Endothelial cell (in vitro differentiated cells): ENCODE measurements around the gene TENT5C. TPM values are rescaled to one million over a fixed set of nuclear protein-coding genes. Genes with fewer than 3 reads are reported as not detected.

Experiments
- DNase-seq: peaks from one replicate; pipeline ENCODE4 v3.0.0; 2021; ENCODE audit warnings: low spot score
- H3K27ac Mint-ChIP-seq: one replicate; pipeline ENCODE4 v1.8.0; 2021; ENCODE audit warnings: mixed read lengths, inconsistent platforms; ENCODE audit not compliant: unreplicated experiment
- H3K27me3 Mint-ChIP-seq: one replicate; pipeline ENCODE4 v1.8.0; 2021; ENCODE audit warnings: mild to moderate bottlenecking, moderate library complexity, mixed read lengths, inconsistent platforms; ENCODE audit not compliant: unreplicated experiment
- H3K36me3 Mint-ChIP-seq: one replicate; pipeline ENCODE4 v1.8.0; 2021; ENCODE audit warnings: mild to moderate bottlenecking, low read depth, mixed read lengths, inconsistent platforms; ENCODE audit not compliant: unreplicated experiment
- H3K4me1 Mint-ChIP-seq: one replicate; pipeline ENCODE4 v1.8.0; 2021; ENCODE audit warnings: mild to moderate bottlenecking, mixed read lengths, inconsistent platforms; ENCODE audit not compliant: unreplicated experiment
- H3K4me3 Mint-ChIP-seq: one replicate; pipeline ENCODE4 v1.8.0; 2021; ENCODE audit warnings: mild to moderate bottlenecking, mixed read lengths, inconsistent platforms; ENCODE audit not compliant: unreplicated experiment
- H3K9me3 Mint-ChIP-seq: one replicate; pipeline ENCODE4 v1.8.0; 2021; ENCODE audit warnings: mixed read lengths, inconsistent platforms; ENCODE audit not compliant: unreplicated experiment
- total RNA-seq: library from RNA; stranded (reverse); fragmentation: NEBNext Ultra II Directional; extraction: Animal tissue kit (Norgen Biotek cat#: 25700); gene quantifications from one replicate; pipeline ENCODE4 v1.2.1, GENCODE V29; 2021; ENCODE audit not compliant: unreplicated experiment
- TF ChIP-seq, protein P1 (sequence below): fragments of 200-600 bp; sonication (generic); IDR thresholded peaks from one replicate; pipeline ENCODE4 v1.5.0; 2021; ENCODE audit warnings: antibody characterized with exemption; ENCODE audit not compliant: unreplicated experiment

The TENT5C gene
- total RNA-seq, 1 donor from 2014 or later, result 0.05 TPM

GRCh38 chr1:117615474-117615873, 9.6 kb downstream of the TENT5C start:
- Mint-ChIP-seq H3K36me3 (no peaks in the 10 kb centered on the region), H3K4me1 (no peaks in the 10 kb centered on the region), H3K27ac (no peak overlapping the region), H3K27me3 (peaks cover 4% of the 10 kb centered on the region), H3K4me3 (no peak overlapping the region), H3K9me3 (no peaks in the 10 kb centered on the region)
- TF ChIP-seq, protein P1, sequence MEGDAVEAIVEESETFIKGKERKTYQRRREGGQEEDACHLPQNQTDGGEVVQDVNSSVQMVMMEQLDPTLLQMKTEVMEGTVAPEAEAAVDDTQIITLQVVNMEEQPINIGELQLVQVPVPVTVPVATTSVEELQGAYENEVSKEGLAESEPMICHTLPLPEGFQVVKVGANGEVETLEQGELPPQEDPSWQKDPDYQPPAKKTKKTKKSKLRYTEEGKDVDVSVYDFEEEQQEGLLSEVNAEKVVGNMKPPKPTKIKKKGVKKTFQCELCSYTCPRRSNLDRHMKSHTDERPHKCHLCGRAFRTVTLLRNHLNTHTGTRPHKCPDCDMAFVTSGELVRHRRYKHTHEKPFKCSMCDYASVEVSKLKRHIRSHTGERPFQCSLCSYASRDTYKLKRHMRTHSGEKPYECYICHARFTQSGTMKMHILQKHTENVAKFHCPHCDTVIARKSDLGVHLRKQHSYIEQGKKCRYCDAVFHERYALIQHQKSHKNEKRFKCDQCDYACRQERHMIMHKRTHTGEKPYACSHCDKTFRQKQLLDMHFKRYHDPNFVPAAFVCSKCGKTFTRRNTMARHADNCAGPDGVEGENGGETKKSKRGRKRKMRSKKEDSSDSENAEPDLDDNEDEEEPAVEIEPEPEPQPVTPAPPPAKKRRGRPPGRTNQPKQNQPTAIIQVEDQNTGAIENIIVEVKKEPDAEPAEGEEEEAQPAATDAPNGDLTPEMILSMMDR, result no peak
- DNase-seq, result no peak

DNA sequence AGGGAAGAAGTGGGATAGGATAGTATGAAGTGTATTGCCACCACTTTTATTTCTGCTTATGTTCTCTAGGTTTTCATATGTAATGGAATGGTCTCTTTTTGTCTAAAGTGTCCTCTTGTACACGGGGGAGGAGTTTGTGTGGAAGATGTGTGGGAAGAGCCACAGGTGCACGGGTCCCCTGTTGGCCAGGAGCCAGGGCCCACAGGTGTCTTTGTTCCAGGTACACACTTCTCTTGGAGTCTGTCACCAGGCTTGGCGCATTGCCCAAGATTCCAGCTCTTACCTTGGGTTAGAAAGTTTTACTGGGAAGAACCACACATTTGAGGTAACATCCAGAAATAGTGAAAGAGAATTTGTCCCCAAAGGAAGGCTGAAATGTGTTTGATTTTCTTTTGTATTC, 10.5 kb downstream of the TENT5C start:
- H3K9me3 Mint-ChIP-seq, result no peaks in the 10 kb centered on the region
- no peak for DNase-seq
- TF ChIP-seq, protein P1, result no peak
- H3K27ac Mint-ChIP-seq, result no peak overlapping the region
- peaks cover 2% of the 10 kb centered on the region for H3K27me3 Mint-ChIP-seq
- H3K4me1 Mint-ChIP-seq, result no peaks in the 10 kb centered on the region
- H3K36me3 Mint-ChIP-seq, result no peaks in the 10 kb centered on the region
- no peak overlapping the region for H3K4me3 Mint-ChIP-seq

DNA sequence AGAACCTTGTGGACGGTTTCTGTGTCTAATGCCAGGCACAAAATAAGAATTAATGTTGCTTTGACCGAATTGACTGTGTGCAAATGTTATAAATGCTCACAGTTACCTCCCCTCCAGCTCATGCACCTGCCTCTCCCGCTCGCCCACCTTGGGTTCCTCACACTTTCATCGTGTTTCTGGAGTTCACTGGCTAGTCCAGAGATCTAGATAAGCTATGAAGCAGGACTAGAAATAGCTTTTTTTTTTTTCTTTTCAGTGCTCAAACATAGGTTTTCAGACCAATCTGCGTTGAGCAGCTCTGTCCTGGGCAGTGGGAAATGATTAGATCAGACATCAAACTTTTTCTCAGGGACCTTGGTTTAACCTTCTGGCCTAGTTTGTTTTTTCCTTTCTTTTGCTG, 11.1 kb downstream of the TENT5C start:
- no peak overlapping the region for H3K4me3 Mint-ChIP-seq
- no peaks in the 10 kb centered on the region for H3K4me1 Mint-ChIP-seq
- H3K27me3 Mint-ChIP-seq, result peaks cover 2% of the 10 kb centered on the region
- DNase-seq, result no peak
- H3K36me3 Mint-ChIP-seq, result no peaks in the 10 kb centered on the region
- TF ChIP-seq, protein P1, result no peak
- no peak overlapping the region for H3K27ac Mint-ChIP-seq
- no peaks in the 10 kb centered on the region for H3K9me3 Mint-ChIP-seq

- H3K4me3 Mint-ChIP-seq, result no peak overlapping the region
- peaks cover 4% of the 10 kb centered on the region for H3K27me3 Mint-ChIP-seq
- no peaks in the 10 kb centered on the region for H3K36me3 Mint-ChIP-seq
- TF ChIP-seq, protein P1, result no peak
- no peak for DNase-seq
- no peaks in the 10 kb centered on the region for H3K9me3 Mint-ChIP-seq
- H3K4me1 Mint-ChIP-seq, result no peaks in the 10 kb centered on the region
- no peak overlapping the region for H3K27ac Mint-ChIP-seq
Observed at GRCh38 chr1:117618450-117619122, 12.7 kb downstream of the TENT5C start.

DNA sequence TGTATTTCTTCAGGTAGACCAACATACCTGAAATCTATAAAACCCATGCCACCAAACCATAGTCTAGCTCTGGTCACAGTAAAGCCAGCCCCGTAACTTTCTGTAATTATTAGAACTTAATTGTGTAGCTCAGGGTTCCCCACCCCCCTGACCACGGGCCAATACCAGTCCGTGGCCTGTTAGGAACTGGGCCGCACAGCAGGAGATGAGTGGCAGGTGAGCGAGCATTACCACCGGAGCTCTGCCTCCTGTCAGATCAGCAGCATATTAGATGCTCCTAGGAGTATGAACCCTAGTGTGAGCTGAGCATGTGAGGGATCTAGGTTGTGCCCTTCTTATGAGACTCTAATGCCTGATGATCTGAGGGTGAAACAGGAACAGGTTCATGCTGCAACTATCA, 14.6 kb downstream of the TENT5C start:
- Mint-ChIP-seq H3K9me3 (no peaks in the 10 kb centered on the region), H3K36me3 (no peaks in the 10 kb centered on the region), H3K27ac (no peak overlapping the region), H3K4me1 (no peaks in the 10 kb centered on the region), H3K27me3 (peaks cover 2% of the 10 kb centered on the region), H3K4me3 (no peak overlapping the region)
- TF ChIP-seq, protein P1, result no peak
- no peak for DNase-seq
